Fibroblast of villous mesenchyme (primary cell): ENCODE results near the gene TANK. TPM values are rescaled to one million over a fixed set of nuclear protein-coding genes. Genes with fewer than 3 reads are reported as not detected.
"Not testable (repeated sequence)": the region's sequence is repeated elsewhere in the genome, so short reads cannot be mapped to it uniquely, and the experiment has no call there.

Experiments
- DNase-seq: peaks from one replicate; pipeline ENCODE4 v3.0.0-alpha.2; 2010; ENCODE audit warnings: low read depth
- H3K4me3 ChIP-seq: 2 replicates; pipeline ENCODE4 v1.5.1; 2011; ENCODE audit warnings: low read depth, mild to moderate bottlenecking, low read length
- CTCF ChIP-seq: IDR thresholded peaks from 2 replicates; pipeline ENCODE4 v1.5.1; 2012; ENCODE audit warnings: low read depth, mild to moderate bottlenecking, low read length; ENCODE audit not compliant: insufficient read depth
- total RNA-seq: library from RNA; depleted of rRNA; stranded (reverse); fragments of >200 nt; gene quantifications from 2 replicates; pipeline ENCODE4 v1.2.3, GENCODE V29; 2012

TANK gene
- total RNA-seq, 1 donor = 100 TPM

DNA sequence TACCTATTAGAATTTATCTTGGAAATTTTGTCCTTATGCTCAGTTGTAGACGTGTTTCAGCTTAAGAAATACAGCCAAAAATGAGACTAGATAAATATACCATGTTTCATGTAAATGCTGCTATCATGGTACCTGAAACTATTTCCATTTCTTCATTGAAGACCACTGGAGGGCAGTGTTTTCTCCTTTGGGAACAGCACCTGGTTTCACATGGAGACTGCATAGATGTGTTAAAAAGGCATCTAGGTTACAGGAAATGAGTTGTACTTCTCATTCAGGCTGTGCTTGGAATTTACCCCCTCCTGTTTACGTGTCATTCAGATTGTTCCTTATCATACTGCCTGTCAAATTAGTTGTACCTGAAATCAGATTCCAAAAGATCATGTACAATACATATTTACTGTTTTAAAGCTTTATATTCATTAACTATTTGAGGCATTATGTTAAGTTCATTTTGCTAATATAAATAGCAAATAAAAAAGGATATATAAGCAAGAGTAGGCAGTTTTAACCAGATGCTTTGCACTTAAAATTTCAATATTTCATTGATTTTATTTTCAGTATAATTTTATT is 90.7 kb downstream of the TANK start:
- H3K4me3 ChIP-seq = no peak overlapping the region
- DNase-seq = peak; percentile 41
- peak; percentile 70 for TF ChIP-seq CTCF

- TF ChIP-seq CTCF = no peak
- no peak overlapping the region for H3K4me3 ChIP-seq
- no peak for DNase-seq
Observed at GRCh38 chr2:161257123-161257952, 97.1 kb downstream of the TANK start.

- no peak overlapping the region for H3K4me3 ChIP-seq
- no peak for DNase-seq
- TF ChIP-seq CTCF = no peak
Observed at GRCh38 chr2:161265874-161266273, 105.6 kb downstream of the TANK start.

DNA sequence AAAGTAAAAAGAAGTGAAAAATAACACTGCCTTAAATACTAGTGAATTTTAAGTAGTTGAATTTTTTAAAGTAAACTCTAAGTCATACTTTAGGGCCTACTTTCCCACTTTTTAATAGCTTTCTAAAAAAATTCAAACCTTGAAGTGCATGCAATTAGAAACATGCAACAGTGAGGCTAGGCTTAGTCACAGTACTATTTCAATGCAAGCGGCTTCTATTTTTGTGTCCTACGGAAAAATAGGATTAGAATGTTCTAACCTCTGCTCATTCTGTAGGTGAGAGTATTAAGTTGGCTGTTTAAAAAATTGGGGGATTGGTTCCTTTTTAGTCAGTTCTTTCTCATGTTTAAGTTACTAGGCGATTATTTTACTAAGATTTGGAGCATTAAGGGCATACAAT is 108.9 kb downstream of the TANK start:
- no peak for DNase-seq
- TF ChIP-seq CTCF = no peak
- H3K4me3 ChIP-seq = no peak overlapping the region

DNA sequence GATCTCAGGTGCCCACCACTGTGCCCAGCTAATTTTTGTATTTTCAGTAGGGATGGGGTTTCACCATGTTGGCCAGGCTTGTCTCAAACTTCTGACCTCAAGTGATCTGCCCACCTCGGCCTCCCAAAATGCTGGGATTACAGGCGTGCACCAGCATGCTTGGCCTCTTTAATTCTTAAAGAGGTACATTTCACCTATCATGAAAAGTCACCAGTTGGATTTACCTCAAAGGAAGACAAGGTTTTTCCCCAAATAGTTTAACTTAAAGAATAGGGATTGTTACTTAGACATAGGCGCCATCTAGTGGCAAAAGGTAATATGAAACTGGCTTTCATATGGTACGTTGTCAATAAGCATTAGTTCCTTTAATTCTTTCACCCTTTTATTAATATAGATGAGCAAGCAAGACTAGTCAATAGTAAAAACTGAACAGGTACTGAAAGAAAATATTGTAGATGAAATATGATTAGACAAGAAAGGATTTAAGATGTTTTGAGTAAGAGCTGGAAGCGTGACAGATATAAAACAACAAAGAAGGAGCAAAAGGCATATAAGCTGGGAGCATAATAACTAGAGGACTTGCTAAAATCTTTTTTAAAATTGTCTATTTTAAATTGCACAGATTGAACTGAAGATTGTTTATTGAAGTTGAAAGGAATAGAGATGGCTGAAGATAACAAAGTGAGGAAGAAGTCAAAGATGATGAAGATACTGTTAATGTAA is 113.0 kb downstream of the TANK start:
- no peak overlapping the region for H3K4me3 ChIP-seq
- TF ChIP-seq CTCF = peak; percentile 68
- DNase-seq = peak; percentile 76

DNA sequence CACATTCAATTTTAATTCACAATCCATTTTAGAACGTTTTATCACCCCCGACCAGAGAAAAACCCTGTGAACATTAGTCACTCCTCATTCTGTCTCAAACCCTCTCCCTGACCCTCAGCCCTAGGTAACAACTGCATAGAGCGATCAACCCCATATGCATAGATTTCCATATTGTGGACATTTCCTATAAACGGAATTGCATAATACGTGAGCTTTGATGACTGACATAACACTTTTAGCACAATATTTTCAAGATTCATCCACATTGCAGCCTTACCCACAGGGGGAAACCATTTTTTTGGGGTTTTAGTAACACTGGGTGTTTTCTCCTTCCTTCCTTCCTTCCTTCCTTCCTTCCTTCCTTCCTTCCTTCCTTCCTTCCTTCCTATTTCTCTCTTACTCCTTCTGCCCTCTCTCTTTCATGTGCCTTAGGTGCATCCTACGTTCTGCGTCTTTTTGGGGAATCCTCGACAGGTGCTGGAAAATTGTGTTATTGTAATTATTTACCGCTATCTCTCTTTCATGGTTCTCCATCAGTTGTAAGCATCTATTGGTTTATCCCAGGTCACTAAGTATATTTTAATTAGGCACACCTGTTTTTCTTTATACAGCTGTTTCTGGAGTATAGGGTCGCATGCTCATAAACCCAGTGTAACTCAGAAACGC is 118.5 kb downstream of the TANK start:
- DNase-seq = peak; percentile 55

GRCh38 chr2:161279230-161279815 is 119.1 kb downstream of the TANK start:
- not testable (repeated sequence) for H3K4me3 ChIP-seq
- DNase-seq = peak; percentile 9

More for the DNA sequence above, 118.5 kb downstream of the TANK start:
- H3K4me3 ChIP-seq = not testable (repeated sequence)
